Neutrophil (primary cell): ENCODE measurements around the gene RADIL.

Experiments
- H3K27ac ChIP-seq: fragments of 200-600 bp; sonication (generic); 2 replicates; pipeline ENCODE4 v1.5.1; 2016; ENCODE audit warnings: mild to moderate bottlenecking, moderate library complexity
- H3K27me3 ChIP-seq: fragments of 200-600 bp; sonication (generic); 2 replicates; pipeline ENCODE4 v1.6.0; 2016; ENCODE audit warnings: mild to moderate bottlenecking
- H3K36me3 ChIP-seq: fragments of 200-600 bp; sonication (generic); 2 replicates; pipeline ENCODE4 v1.5.1; 2017
- H3K4me1 ChIP-seq, 2 experiments: fragments of 200-600 bp in 1 of 2; sonication (generic) in 1 of 2; 1 replicate in 1 of 2; 2 replicates in 1 of 2; pipeline versions ENCODE4 v1.5.1 to v1.6.1; 2013 to 2016; ENCODE audit warnings: low read depth in 1 of 2, low read length in 1 of 2, mild to moderate bottlenecking in 1 of 2, moderate library complexity in 1 of 2; ENCODE audit not compliant: control insufficient read depth in 1 of 2, insufficient read depth in 1 of 2
- H3K4me3 ChIP-seq, 2 experiments: fragments of 200-600 bp in 1 of 2; sonication (generic) in 1 of 2; 1 replicate in 1 of 2; 2 replicates in 1 of 2; pipeline ENCODE4 v1.5.1; 2013 to 2016; ENCODE audit warnings: low read depth in 1 of 2, low read length in 1 of 2, mild to moderate bottlenecking in 1 of 2, moderate library complexity in 1 of 2
- H3K9me3 ChIP-seq: fragments of 200-600 bp; sonication (generic); 2 replicates; pipeline ENCODE4 v1.5.1; 2016
- TF ChIP-seq, protein P1 (sequence below): fragments of 200-600 bp; sonication (generic); IDR thresholded peaks from 2 replicates; pipeline ENCODE4 v1.5.1; 2016; ENCODE audit warnings: antibody characterized with exemption

RADIL gene

GRCh38 chr7:4882169-4883032 is 1.1 kb downstream of the RADIL start:
- TF ChIP-seq, protein P1, sequence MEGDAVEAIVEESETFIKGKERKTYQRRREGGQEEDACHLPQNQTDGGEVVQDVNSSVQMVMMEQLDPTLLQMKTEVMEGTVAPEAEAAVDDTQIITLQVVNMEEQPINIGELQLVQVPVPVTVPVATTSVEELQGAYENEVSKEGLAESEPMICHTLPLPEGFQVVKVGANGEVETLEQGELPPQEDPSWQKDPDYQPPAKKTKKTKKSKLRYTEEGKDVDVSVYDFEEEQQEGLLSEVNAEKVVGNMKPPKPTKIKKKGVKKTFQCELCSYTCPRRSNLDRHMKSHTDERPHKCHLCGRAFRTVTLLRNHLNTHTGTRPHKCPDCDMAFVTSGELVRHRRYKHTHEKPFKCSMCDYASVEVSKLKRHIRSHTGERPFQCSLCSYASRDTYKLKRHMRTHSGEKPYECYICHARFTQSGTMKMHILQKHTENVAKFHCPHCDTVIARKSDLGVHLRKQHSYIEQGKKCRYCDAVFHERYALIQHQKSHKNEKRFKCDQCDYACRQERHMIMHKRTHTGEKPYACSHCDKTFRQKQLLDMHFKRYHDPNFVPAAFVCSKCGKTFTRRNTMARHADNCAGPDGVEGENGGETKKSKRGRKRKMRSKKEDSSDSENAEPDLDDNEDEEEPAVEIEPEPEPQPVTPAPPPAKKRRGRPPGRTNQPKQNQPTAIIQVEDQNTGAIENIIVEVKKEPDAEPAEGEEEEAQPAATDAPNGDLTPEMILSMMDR: no peak
- no peaks in the 10 kb centered on the region for H3K9me3 ChIP-seq
- no peak overlapping the region for H3K27ac ChIP-seq
- no peaks in the 10 kb centered on the region for H3K36me3 ChIP-seq
- peaks cover 0 to 7% of the 10 kb centered on the region in 2 experiments for H3K4me1 ChIP-seq
- peaks cover 67% of the 10 kb centered on the region for H3K27me3 ChIP-seq
- no peak overlapping the region for H3K4me3 ChIP-seq

DNA sequence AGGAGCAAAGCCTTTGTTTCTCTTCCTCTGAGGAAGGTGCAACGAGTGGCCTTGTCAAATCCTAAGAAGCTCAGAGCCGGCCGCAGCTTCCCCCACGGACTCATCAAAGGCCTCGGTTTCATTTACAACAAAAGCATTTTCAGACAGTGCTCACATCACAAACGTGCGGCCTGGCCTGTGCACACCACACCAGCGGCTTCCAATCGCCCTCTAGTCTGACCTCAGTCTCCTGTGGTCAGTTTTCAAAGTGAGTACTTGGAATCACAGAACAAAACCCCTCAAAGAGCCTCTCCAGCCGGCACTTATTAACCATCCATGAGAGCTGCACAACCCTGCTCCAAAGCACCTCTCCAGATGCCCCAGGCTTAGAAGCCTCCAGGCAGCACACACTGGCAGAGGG is 3.3 kb downstream of the RADIL start:
- H3K4me1 ChIP-seq: peaks cover 0 to 7% of the 10 kb centered on the region in 2 experiments
- no peaks in the 10 kb centered on the region for H3K9me3 ChIP-seq
- H3K4me3 ChIP-seq: no peak overlapping the region
- H3K27ac ChIP-seq: no peak overlapping the region
- peaks cover 60% of the 10 kb centered on the region for H3K27me3 ChIP-seq
- TF ChIP-seq, protein P1: no peak
- H3K36me3 ChIP-seq: no peaks in the 10 kb centered on the region

- TF ChIP-seq, protein P1: no peak
Measured at GRCh38 chr7:4879396-4880081, 4.0 kb downstream of the RADIL start.

GRCh38 chr7:4878336-4879335 is 4.9 kb downstream of the RADIL start:
- H3K27me3 ChIP-seq: peaks cover 44% of the 10 kb centered on the region
- H3K36me3 ChIP-seq: no peaks in the 10 kb centered on the region
- peaks cover 0 to 5% of the 10 kb centered on the region in 2 experiments for H3K4me1 ChIP-seq
- no peak overlapping the region for H3K4me3 ChIP-seq
- no peak overlapping the region for H3K27ac ChIP-seq
- TF ChIP-seq, protein P1: no peak
- H3K9me3 ChIP-seq: no peaks in the 10 kb centered on the region

More at GRCh38 chr7:4879396-4880081, 4.0 kb downstream of the RADIL start:
- Histone ChIP-seq H3K27ac (no peak overlapping the region), H3K4me3 (no peak overlapping the region), H3K4me1 (peaks cover 0 to 7% of the 10 kb centered on the region in 2 experiments), H3K9me3 (no peaks in the 10 kb centered on the region), H3K36me3 (no peaks in the 10 kb centered on the region), H3K27me3 (peaks cover 53% of the 10 kb centered on the region)

- Histone ChIP-seq H3K4me1 (no peaks in the 10 kb centered on the region), H3K9me3 (no peaks in the 10 kb centered on the region), H3K4me3 (no peak overlapping the region), H3K27me3 (peaks cover 40% of the 10 kb centered on the region), H3K36me3 (no peaks in the 10 kb centered on the region), H3K27ac (no peak overlapping the region)
- TF ChIP-seq, protein P1: no peak
Measured at GRCh38 chr7:4876586-4876985, 6.9 kb downstream of the RADIL start.
